ENCODE data around the gene CLDN19. TPM values are rescaled to one million over a fixed set of nuclear protein-coding genes. Genes with fewer than 3 reads are reported as not detected.

CLDN19 gene
- total RNA-seq, 1 donor from 2014 or later: not detected

GRCh38 chr1:42737986-42738677 lies 1.9 kb downstream of the CLDN19 start:
- no peaks in the 10 kb centered on the region for H3K9me3 Mint-ChIP-seq (ENCODE audit: unreplicated experiment)
- peaks cover 5% of the 10 kb centered on the region for H3K36me3 Mint-ChIP-seq (ENCODE audit: low read depth, unreplicated experiment)
- DNase-seq (ENCODE audit: low spot score): no peak

GRCh38 chr1:42737257-42737656 lies 2.8 kb downstream of the CLDN19 start:
- H3K9me3 Mint-ChIP-seq (ENCODE audit: unreplicated experiment): no peaks in the 10 kb centered on the region
- no peak overlapping the region for H3K27ac Mint-ChIP-seq (ENCODE audit: unreplicated experiment)
- H3K27me3 Mint-ChIP-seq (ENCODE audit: unreplicated experiment): peaks cover 2% of the 10 kb centered on the region
- DNase-seq (ENCODE audit: low spot score): no peak
- peaks cover 4% of the 10 kb centered on the region for H3K4me1 Mint-ChIP-seq (ENCODE audit: unreplicated experiment)
- no peak overlapping the region for H3K4me3 Mint-ChIP-seq (ENCODE audit: unreplicated experiment)
- TF ChIP-seq, protein P1, sequence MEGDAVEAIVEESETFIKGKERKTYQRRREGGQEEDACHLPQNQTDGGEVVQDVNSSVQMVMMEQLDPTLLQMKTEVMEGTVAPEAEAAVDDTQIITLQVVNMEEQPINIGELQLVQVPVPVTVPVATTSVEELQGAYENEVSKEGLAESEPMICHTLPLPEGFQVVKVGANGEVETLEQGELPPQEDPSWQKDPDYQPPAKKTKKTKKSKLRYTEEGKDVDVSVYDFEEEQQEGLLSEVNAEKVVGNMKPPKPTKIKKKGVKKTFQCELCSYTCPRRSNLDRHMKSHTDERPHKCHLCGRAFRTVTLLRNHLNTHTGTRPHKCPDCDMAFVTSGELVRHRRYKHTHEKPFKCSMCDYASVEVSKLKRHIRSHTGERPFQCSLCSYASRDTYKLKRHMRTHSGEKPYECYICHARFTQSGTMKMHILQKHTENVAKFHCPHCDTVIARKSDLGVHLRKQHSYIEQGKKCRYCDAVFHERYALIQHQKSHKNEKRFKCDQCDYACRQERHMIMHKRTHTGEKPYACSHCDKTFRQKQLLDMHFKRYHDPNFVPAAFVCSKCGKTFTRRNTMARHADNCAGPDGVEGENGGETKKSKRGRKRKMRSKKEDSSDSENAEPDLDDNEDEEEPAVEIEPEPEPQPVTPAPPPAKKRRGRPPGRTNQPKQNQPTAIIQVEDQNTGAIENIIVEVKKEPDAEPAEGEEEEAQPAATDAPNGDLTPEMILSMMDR (IDR thresholded peaks at IDR 0.05; ENCODE audit: unreplicated experiment): no peak
- peaks cover 1% of the 10 kb centered on the region for H3K36me3 Mint-ChIP-seq (ENCODE audit: low read depth, unreplicated experiment)

More at GRCh38 chr1:42737986-42738677, 1.9 kb downstream of the CLDN19 start:
- Mint-ChIP-seq H3K27me3 (ENCODE audit: unreplicated experiment) (peaks cover 2% of the 10 kb centered on the region), H3K4me3 (ENCODE audit: unreplicated experiment) (no peak overlapping the region), H3K27ac (ENCODE audit: unreplicated experiment) (no peak overlapping the region), H3K4me1 (ENCODE audit: unreplicated experiment) (peaks cover 4% of the 10 kb centered on the region)
- TF ChIP-seq, protein P1 (IDR thresholded peaks at IDR 0.05; ENCODE audit: unreplicated experiment): no peak

GRCh38 chr1:42736571-42737200 lies 3.4 kb downstream of the CLDN19 start:
- Mint-ChIP-seq H3K36me3 (ENCODE audit: low read depth, unreplicated experiment) (no peaks in the 10 kb centered on the region), H3K27ac (ENCODE audit: unreplicated experiment) (peak overlapping the region; percentile 67), H3K27me3 (ENCODE audit: unreplicated experiment) (peaks cover 2% of the 10 kb centered on the region), H3K4me3 (ENCODE audit: unreplicated experiment) (no peak overlapping the region), H3K9me3 (ENCODE audit: unreplicated experiment) (no peaks in the 10 kb centered on the region), H3K4me1 (ENCODE audit: unreplicated experiment) (peaks cover 4% of the 10 kb centered on the region)
- TF ChIP-seq, protein P1 (IDR thresholded peaks at IDR 0.05; ENCODE audit: unreplicated experiment): no peak
- DNase-seq (ENCODE audit: low spot score): no peak

GRCh38 chr1:42736152-42736551 lies 3.9 kb downstream of the CLDN19 start:
- peak; percentile 49 for DNase-seq (ENCODE audit: low spot score)

More at GRCh38 chr1:42736152-42736551, 3.9 kb downstream of the CLDN19 start:
- no peak overlapping the region for H3K4me3 Mint-ChIP-seq (ENCODE audit: unreplicated experiment)
- peaks cover 4% of the 10 kb centered on the region for H3K4me1 Mint-ChIP-seq (ENCODE audit: unreplicated experiment)
- H3K27ac Mint-ChIP-seq (ENCODE audit: unreplicated experiment): peak overlapping the region; percentile 67
- H3K27me3 Mint-ChIP-seq (ENCODE audit: unreplicated experiment): peaks cover 2% of the 10 kb centered on the region
- no peaks in the 10 kb centered on the region for H3K9me3 Mint-ChIP-seq (ENCODE audit: unreplicated experiment)
- no peaks in the 10 kb centered on the region for H3K36me3 Mint-ChIP-seq (ENCODE audit: low read depth, unreplicated experiment)
- TF ChIP-seq, protein P1 (IDR thresholded peaks at IDR 0.05; ENCODE audit: unreplicated experiment): no peak

Data from endothelial cell (in vitro differentiated cells).